GM21723 (cell line): ENCODE results near the gene SNX30.

Experiments used
- ATAC-seq: cut with Tn5 transposase; IDR thresholded peaks from one replicate; pipeline ENCODE4 v1.9.1; 2021; ENCODE audit warnings: mild to moderate bottlenecking, moderate library complexity; ENCODE audit not compliant: unreplicated experiment

The SNX30 gene

GRCh38 chr9:112873773-112874405, 123.3 kb downstream of the SNX30 start:
- no peak for ATAC-seq

GRCh38 chr9:112878752-112879151, 128.2 kb downstream of the SNX30 start:
- no peak for ATAC-seq

- no peak for ATAC-seq
These were observed 130.1 kb downstream of the SNX30 start for GRCh38 chr9:112880650-112881049.

GRCh38 chr9:112881331-112881730, 130.8 kb downstream of the SNX30 start:
- no peak for ATAC-seq

- ATAC-seq, result no peak
These were observed 133.5 kb downstream of the SNX30 start for GRCh38 chr9:112884101-112884500.

- ATAC-seq, result no peak
These were observed 134.2 kb downstream of the SNX30 start for GRCh38 chr9:112884721-112885120.

- no peak for ATAC-seq
These were observed 134.8 kb downstream of the SNX30 start for GRCh38 chr9:112885324-112885723.

GRCh38 chr9:112886351-112886750, 135.8 kb downstream of the SNX30 start:
- ATAC-seq, result no peak

GRCh38 chr9:112887381-112887780, 136.8 kb downstream of the SNX30 start:
- ATAC-seq, result no peak

GRCh38 chr9:112890106-112891081, 139.8 kb downstream of the SNX30 start, which contains the start of gene SLC46A2:
TSS of gene SLC46A2 (minus strand) at chr9:112890876. CDS start at chr9:112890681, 195 bp downstream.
- no peak for ATAC-seq

GRCh38 chr9:112891521-112891920, 141.0 kb downstream of the SNX30 start:
- ATAC-seq, result no peak

- ATAC-seq, result no peak
These were observed 142.4 kb downstream of the SNX30 start for GRCh38 chr9:112892981-112893380.

GRCh38 chr9:112894041-112894440, 143.5 kb downstream of the SNX30 start:
- no peak for ATAC-seq

GRCh38 chr9:112894699-112895098, 144.1 kb downstream of the SNX30 start:
- no peak for ATAC-seq

- peak; percentile 57 for ATAC-seq
These were observed 145.6 kb downstream of the SNX30 start for GRCh38 chr9:112896131-112896530.

GRCh38 chr9:112898872-112899311, 148.3 kb downstream of the SNX30 start:
- ATAC-seq, result no peak

- ATAC-seq, result no peak
These were observed 149.9 kb downstream of the SNX30 start for GRCh38 chr9:112900488-112900887.

GRCh38 chr9:112900901-112901300, 150.3 kb downstream of the SNX30 start:
- ATAC-seq, result no peak

GRCh38 chr9:112905084-112905483, 154.5 kb downstream of the SNX30 start:
- no peak for ATAC-seq

GRCh38 chr9:112911736-112912135, 161.2 kb downstream of the SNX30 start:
- no peak for ATAC-seq

- ATAC-seq, result no peak
These were observed 162.1 kb downstream of the SNX30 start for GRCh38 chr9:112912636-112913035.

- ATAC-seq, result no peak
These were observed 162.8 kb downstream of the SNX30 start for GRCh38 chr9:112913326-112913725.
